Stimulated activated CD8-positive, alpha-beta memory T cell treated with anti-CD3 and anti-CD28 coated beads, Interleukin-7, amount 100 ng/mL, for 48 hours (primary cell): ENCODE results near the gene LRRC37A3.
"Not testable (repeated sequence)": the region's sequence is repeated elsewhere in the genome, so short reads cannot be mapped to it uniquely, and the experiment has no call there.

Experiments used
- DNase-seq, 2 donors: peaks; one replicate each; pipeline ENCODE4 v3.0.0-alpha.2; 2020; ENCODE audit warnings: low read depth in 1 of 2; ENCODE audit errors: extremely low read depth in 1 of 2

The LRRC37A3 gene

DNA sequence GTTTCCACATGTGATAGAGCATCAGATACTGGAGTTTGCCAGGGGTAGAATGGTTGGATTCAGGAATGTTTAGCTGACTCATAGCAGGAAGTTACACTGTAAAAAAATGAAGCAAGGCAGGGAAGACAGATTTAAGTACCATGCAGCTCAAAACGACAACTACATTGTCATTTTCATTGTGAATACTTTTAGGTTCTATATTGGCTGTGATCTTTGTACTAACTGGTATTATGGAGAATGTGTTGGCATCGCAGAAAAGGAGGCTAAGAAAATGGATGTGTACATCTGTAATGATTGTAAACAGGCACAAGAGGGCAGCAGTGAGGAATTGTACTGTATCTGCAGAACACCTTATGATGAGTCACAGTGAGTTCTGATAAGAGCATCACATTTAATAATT, 8.2 kb upstream of the LRRC37A3 start:
- DNase-seq, result peak in 1 of 2 donors; percentile 34

DNA sequence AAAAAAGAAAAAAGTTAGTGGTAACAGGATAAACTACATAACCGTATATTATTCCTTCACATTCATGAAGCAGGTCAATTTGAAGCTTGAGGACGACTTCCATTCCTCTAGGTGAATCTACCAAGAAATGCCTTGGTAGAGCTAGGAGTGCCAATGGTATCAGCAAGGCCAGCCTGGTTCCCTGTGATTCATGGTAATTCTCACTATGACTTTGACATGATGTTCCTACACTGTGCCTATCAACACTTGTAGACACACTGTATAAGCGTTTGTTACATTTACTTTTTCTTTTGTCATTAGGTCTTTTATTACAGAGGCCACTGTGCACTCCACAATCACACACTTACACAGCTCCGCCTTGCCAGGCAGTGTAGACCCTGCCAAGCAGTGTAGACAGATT, 7.2 kb upstream of the LRRC37A3 start:
- DNase-seq, result not testable (repeated sequence)

DNA sequence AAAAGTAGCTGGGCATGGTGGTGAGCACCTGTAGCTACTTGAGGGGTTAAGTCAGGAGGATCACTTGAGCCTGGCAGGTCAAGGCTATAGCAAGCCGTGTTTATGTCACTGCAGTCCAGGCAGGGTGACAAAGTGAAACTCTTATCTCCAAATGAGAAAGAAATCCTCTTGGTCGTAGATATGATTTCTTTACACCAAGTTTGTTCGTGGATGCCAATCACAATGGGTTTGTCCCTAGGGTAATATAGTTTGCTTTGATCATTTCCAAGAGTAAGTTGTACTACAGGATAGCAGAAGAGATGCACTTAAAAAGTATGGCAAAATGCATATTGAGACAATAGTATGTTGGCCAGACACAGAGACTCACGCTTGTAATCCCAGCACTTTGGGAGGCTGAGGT, 6.0 kb upstream of the LRRC37A3 start:
- DNase-seq, result not testable (repeated sequence)

DNA sequence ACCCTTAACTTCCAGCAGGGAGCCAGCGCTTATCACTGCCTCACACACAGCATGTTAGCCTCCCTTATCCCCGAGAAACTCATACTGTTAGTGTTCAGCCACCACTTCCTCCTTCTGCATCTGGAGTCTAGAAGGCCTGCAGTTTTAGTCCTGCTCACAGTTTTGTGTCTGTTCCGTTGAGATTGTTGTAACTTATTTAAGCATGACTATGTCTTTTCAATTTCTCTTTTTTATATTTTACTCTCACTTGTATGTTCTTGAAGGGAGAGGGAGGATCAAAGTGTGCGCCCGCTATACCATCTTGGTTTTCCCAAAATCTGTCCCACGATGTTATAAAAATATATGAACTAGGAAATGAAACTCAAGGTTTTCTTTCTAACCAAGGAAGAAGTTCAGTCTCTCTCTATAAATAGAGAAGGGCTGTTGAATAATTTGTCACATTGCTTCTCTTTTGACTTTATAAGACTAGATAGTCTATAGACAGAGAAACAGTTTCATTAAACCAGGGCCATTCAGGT, 3.8 kb upstream of the LRRC37A3 start:
- not testable (repeated sequence) for DNase-seq

DNA sequence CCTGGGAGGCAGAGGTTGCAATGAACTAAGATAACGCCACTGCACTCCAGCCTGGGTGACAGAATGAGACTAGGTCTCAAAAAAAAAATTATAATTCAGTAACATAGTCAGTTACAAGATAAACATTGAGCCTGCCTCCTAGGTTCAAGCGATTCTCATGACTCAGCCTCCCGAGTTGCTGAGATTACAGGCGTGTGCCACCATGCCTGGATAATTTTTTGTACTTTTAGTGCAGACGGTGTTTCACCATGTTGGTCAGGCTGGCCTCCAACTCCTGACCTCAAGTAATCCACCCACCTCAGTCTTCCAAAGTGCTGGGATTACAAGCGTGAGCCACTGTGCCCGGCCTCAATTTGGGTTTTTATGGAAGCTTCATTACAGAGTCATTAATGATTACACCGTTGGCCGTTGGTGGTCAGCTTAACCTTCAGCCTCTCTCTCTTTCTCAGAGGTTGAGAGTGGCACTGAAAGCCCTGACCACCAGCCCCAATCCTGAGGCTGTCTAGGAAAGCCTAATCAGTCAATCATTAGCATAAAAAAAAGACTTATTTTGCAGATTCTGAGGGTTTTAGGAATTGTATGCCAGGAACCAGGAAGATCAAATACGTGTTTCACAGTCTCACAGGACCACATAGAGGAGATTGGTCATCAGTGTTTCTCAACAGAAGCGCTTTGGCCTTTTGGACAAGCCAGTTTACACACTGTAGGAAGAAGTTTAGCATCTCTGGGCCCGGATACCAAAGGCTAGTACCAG, 1.3 kb upstream of the LRRC37A3 start:
- DNase-seq, result no peak

DNA sequence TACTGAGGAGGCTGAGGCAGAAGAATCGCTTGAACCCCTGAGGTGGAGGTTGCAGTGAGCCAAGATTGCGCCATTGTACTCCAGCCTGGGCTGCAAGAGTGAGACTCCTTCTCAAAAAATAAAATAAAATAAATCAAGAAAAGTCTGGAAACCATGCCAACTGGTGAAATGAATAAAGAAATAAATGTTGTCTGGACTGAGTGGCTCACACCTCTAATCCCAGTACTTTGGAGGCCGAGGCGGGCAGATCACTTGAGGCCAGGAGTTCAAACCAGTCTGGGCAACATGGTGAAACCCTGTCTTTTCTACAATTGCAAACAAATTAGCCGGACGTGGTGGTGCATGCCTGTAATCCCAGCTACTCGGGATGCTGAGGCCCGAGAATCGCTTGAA, 744 bp upstream of the LRRC37A3 start:
- DNase-seq, result no peak

DNA sequence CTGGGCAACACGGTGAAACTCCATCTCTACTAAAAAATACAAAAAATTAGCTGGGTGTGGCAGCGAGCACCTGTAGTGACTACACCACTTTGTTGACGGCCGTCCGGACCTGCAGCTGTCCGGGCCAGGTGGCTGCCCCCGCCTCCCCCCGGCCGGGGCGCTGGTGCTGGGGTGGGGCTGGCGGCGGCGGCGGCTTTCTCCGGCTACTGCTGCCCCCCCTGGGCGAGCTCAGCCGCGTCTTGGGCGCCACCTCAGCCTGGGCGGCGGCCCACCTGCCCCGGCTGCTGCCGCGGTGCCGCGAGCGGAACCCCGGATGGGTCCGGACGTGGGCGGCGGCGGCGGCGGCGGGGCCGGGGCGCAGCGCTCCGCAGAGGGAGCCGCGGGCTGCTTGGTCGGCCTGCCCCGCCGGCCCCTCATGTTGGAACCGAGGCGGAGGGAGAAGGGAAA, 413 bp downstream of the LRRC37A3 start:
- peak; percentile 12 to 36 for DNase-seq

DNA sequence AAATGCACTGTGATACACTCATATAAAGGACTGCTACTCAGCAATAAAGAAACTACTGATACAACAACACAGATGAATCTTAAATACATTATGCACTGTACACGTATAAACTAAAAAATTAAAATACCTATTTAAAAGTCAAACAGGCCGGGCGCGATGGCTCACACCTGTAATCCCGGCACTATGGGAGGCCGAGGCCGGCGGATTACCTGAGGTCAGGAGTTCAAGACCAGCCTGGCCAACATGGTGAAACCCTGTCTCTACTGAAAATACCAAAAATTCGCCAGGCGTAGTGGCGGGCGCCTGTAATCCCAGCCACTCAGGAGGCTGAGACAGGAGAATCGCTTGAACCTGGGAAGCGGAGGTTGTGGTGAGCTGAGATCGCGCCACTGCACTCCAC, 1.7 kb downstream of the LRRC37A3 start:
- DNase-seq, result not testable (repeated sequence)

DNA sequence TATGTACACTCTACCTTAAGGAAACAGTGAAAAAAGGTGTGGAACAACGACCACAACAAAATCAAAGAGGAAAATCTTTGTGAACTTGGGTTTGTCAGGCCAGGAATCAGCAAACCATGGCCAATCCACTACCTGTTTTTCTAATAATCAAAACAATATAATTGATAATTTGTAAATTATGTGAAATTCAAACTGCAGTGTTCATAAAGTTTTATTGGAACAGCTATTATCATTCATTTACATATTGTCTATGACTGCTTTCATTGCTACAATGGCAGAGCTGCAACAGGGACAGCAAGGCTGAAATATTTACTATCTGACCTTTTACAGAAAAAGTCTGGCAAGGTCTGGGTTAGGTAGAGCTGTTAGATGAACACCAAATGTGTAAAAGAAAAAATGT, 4.0 kb downstream of the LRRC37A3 start:
- not testable (repeated sequence) for DNase-seq

DNA sequence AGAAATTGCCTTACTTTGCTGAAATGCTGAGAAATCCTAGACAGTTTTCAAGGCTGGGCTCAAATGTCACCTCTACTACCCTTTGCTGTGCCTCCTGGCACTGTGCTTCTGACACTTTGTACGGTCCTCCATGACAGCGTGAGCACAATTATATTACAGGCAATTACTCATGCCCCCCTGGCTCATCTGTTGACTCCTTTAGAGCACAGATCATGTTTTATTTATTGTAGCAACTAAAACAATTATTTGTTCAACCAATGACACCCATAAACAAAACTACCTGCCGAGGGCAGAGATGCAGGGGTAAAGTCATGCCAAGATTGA, 9.1 kb downstream of the LRRC37A3 start:
- not testable (repeated sequence) for DNase-seq

DNA sequence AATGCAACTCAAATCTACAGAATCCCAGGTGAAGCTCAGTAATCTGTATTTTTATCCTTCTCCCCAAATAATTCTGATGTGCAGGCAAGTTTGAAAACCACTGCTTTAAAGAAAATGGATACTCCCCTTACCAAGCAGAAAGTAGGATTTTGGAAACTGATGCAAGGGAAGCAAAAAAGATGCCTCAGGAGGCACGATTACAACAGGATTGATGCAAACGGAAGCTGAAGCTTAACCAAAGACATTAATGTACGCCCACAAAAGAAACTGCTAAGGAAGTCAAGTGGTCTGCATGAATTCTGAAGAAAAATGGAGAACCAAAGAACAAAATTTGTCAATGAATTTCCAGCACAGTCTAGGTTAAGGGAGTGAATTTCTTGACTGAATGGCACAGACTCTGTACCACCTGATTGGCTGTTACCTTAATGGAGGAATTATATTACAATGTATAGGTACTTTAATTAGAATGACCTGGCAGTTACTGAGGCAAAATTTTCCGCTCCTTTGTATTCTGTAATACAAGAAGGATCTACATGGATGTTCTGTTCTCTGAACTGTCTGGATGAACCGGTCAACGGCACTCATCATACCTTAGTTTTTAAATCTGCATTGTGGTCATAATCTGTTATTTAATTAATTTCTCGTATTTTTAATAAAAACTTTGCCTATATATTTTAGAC, 9.6 kb downstream of the LRRC37A3 start:
- not testable (repeated sequence) for DNase-seq

DNA sequence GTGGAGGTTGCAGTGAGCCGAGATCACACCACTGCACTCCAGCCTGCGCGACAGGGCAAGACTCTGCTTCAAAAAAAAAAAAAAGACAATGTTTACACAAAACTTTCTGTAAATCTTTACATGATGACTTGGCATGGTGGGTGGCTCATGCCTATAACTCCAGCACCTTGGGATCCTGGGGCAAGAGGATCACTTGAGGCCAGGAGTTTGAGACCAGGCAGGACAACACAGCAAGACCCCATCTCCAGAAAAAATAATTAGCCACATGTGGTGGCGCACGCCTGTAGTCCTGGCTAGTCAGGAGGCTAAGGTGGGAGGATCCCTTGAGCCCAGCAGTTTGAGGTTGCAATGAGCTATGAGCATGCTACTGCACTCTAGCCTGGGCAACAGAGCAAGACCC, 15.2 kb downstream of the LRRC37A3 start:
- DNase-seq, result not testable (repeated sequence)

DNA sequence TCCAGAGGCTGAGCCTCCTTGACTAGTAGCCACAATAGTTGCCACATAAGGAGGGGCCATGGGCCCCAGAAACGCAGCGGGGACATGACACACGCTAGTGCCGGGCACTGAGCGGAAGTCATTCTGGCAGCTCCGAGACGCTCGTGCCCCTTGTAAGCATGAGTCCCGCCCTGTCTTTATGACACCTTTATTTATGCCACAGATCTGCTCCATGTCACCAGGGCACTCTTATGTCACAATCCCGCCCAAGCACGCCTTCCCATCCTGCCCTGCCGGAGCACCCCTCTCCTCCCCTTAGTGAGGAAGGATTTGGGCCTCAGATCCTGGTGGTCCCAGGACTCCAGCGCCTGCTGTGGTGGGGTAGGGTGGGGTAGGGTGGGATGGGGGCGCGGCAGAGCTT, 22.1 kb downstream of the LRRC37A3 start:
- DNase-seq, result not testable (repeated sequence)

DNA sequence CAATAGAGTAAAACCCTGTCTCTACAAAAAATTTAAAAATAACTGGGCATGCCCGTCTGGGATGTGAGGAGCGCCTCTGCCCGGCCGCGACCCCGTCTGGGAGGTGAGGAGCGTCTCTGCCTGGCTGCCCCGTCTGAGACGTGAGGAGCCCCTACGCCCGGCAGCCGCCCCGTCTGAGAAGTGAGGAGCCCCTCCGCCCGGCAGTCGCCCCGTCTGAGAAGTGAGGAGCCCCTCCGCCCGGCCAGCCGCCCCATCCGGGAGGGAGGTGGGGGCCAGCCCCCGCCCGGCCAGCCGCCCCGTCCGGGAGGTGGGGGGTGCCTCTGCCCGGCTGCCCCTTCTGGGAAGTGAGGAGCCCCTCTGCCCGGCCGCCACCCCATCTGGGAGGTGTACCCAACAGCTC, 45.1 kb downstream of the LRRC37A3 start:
- not testable (repeated sequence) for DNase-seq

DNA sequence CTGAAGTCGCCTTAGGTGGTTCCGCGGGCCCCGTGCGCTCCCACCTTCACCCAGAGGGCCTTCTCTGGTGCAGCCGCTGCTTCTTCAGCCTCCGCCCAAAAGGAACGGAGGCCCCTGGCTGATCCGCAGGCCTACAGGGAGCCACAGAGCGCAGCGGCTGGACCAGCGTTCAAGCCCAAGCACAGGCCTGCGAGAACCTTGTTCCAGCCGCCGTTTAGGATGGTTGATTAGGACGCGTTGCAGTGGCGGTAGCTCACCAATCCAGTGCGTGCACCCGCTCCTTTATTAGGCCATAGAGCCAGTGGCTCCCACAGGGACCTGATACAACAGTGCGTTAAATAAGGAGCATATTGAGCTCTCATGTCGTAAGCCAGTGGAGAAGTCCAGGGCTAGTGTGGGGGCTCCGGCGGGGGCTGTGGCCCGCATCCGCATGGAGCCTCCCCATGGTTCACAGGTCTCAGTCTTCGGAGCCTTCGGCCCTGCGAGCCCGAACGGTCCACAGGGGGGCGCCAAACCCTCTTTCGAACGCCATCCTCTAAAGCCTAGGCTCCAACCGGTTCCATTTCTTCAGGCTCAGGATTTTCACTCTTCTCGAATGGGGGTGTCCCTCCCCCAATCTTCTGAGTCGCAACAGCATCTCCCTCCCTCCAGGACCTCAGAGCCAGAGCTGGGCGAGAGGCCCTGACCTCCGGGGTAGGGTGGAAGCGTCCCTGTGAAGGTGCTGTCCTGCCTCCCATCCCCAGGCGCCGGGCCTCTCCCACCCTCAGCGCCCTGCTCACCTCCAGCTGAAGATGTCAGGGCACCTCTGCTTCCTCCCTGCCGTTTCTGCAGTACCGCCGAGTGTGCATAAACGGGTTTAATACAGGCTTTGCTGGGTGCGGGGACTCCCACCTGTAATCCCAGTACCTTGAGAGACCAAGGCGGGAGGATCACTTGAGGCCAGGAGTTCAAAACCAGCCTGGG, 71.5 kb downstream of the LRRC37A3 start:
- peak; percentile 47 to 58 for DNase-seq

DNA sequence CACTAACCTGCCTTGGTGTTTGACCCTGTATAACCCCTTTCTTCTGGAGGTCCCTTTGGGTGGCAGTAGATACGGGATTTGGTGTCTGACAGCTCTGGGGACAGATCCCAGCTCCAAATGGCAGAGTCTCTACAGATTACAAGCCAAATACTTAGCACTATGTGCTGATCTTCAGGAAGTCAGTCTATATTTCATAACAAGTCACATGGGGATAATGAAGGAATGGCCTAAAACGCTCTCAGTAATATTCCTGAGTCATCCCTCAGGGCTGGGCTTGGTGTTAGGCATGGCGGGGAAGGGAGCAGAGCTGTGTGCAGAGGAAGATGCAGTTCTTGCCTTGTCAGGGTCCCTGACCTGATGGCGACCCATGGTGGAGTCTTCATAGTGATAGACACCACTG, 72.4 kb downstream of the LRRC37A3 start:
- not testable (repeated sequence) for DNase-seq

DNA sequence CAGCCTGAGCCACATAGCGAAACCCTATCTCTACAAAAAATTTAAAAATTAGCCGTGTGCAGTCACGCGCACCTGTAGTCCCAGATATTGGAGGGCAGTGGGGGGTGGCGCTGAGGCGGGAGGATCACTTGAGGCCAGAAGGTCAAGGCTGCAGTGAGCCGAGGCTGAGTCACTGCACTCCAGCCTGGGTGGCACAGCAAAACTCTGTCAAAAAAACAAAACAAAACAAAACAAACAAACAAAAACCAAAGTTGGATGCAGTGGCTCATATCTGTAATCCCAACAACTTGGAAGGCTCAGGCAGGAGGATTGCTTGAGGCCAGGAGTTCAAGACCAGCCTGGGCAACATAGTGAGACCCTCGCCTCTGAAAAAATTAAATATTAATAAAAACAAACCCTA, 75.4 kb downstream of the LRRC37A3 start:
- not testable (repeated sequence) for DNase-seq

DNA sequence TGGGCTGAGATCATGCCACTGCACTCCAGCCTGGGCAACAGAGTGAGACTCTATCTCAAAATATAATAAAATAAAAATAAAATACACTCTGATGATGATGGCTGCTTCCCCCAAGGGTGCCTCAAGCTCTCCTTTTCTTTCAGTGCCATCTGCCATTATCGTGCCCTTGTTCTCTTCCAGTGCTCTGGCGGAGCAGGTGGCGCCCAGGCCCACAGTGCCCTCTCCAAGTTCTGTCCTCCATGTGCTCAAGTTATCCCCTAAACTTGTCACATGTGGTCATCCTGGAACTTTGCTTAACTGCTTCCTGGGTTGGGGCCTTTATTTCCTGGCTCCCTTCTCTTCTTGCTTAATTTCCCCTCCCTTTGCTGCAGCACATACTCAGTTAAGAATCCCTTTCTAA, 76.4 kb downstream of the LRRC37A3 start:
- DNase-seq, result not testable (repeated sequence)

DNA sequence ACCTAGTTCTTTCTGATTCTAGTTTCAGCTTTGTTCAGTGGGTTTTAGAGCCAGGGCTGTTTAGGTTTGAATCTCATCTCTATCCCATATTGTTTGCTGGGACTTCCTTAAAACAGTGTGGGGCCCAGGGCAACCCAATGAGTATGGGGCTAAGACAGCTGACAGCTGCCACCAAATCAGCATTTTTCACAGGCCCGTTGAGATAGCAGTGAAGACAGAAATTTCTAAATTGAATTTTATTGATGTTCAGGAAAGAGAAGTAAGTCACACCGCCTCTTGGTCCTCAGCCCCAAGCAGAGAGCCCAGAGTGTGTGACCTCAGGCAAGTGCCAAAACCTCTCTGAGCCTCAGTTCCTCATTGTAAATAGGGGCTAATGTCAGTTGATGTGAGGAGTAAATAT, 78.3 kb downstream of the LRRC37A3 start:
- not testable (repeated sequence) for DNase-seq

DNA sequence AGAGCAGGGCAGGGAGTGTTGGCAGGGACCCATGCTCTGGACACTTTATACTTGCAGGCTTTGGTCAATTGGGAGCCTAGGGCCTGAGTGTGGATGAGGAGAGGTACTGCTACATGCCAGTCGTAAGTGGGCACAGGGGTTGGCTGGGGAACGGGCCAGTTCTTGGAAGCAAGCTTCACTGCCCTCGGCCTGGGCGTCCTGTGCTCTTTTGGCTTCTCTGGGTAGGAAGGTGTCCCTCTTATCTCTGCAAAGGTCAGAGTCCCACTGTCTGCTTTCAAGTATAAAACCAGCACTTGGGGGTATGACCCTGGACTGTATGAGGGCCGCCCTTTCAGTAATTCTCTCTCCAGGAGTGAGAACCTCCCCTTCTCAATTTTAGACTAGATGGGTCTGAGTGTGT, 80.8 kb downstream of the LRRC37A3 start:
- DNase-seq, result not testable (repeated sequence)
